Activated naive CD8-positive, alpha-beta T cell treated with anti-CD3 and anti-CD28 coated beads, Interleukin-2, amount 10 ng/mL, durations not matched to agents 7 days and 5 days (primary cell): ENCODE measurements around the gene AMH. TPM values are rescaled to one million over a fixed set of nuclear protein-coding genes. Genes with fewer than 3 reads are reported as not detected.
A peak's percentile ranks its signal among the peaks of the same experiment; 100 is the strongest.

ENCODE experiments used
- ATAC-seq: fragments of 150-1000 bp; cut with Tn5 transposase; one replicate; pipeline ENCODE4 v1.10.0; 2021; ENCODE audit warnings: low read depth, moderate library complexity
- POLR2A ChIA-PET: fragments of 350-600 bp; sonication (Branson Sonifier 250); formaldehyde crosslinking; loops from one replicate; lab custom pipeline; 2021; ENCODE audit warnings: antibody characterized with exemption; lab: Charles Lee
- DNase-seq: peaks from one replicate; pipeline ENCODE4 v3.0.0; 2021
- H3K27ac Mint-ChIP-seq: one replicate; pipeline ENCODE4 v1.8.0; 2022; ENCODE audit warnings: mild to moderate bottlenecking, mixed read lengths
- H3K27me3 Mint-ChIP-seq: one replicate; pipeline ENCODE4 v1.8.0; 2022; ENCODE audit warnings: mild to moderate bottlenecking, moderate library complexity, mixed read lengths
- H3K36me3 Mint-ChIP-seq: one replicate; pipeline ENCODE4 v1.8.0; 2021; ENCODE audit warnings: mild to moderate bottlenecking, mixed read lengths
- H3K4me1 Mint-ChIP-seq: one replicate; pipeline ENCODE4 v1.8.0; 2021; ENCODE audit warnings: mixed read lengths
- H3K4me3 Mint-ChIP-seq: one replicate; pipeline ENCODE4 v1.8.0; 2022; ENCODE audit warnings: mild to moderate bottlenecking, moderate library complexity, mixed read lengths
- H3K9me3 Mint-ChIP-seq: one replicate; pipeline ENCODE4 v1.8.0; 2021; ENCODE audit warnings: mixed read lengths
- total RNA-seq, 2 experiments: library from RNA; stranded (reverse); gene quantifications; one replicate each; pipeline ENCODE4 v1.2.3, GENCODE V29; 2021

Gene AMH
- total RNA-seq, 2 experiments from 2014 or later: 9.7 to 10.4 TPM

DNA sequence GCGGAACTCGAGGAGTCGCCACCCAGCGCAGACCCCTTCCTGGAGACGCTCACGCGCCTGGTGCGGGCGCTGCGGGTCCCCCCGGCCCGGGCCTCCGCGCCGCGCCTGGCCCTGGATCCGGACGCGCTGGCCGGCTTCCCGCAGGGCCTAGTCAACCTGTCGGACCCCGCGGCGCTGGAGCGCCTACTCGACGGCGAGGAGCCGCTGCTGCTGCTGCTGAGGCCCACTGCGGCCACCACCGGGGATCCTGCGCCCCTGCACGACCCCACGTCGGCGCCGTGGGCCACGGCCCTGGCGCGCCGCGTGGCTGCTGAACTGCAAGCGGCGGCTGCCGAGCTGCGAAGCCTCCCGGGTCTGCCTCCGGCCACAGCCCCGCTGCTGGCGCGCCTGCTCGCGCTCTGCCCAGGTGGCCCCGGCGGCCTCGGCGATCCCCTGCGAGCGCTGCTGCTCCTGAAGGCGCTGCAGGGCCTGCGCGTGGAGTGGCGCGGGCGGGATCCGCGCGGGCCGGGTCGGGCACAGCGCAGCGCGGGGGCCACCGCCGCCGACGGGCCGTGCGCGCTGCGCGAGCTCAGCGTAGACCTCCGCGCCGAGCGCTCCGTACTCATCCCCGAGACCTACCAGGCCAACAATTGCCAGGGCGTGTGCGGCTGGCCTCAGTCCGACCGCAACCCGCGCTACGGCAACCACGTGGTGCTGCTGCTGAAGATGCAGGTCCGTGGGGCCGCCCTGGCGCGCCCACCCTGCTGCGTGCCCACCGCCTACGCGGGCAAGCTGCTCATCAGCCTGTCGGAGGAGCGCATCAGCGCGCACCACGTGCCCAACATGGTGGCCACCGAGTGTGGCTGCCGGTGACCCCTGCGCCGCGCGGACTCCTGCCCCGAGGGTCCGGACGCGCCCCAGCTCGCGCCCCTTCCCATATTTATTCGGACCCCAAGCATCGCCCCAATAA lies 2.3 kb downstream of the AMH start:
- Mint-ChIP-seq H3K27me3 (peaks cover 22% of the 10 kb centered on the region), H3K9me3 (no peaks in the 10 kb centered on the region), H3K4me1 (peaks cover 1% of the 10 kb centered on the region), H3K4me3 (peak overlapping the region; percentile 39), H3K36me3 (no peaks in the 10 kb centered on the region), H3K27ac (no peak overlapping the region)
- peak; percentile 4 for ATAC-seq
- peak; percentile 65 for DNase-seq
- POLR2A ChIA-PET: interaction anchor here (0.9 to 5.4 kb wide), 4 partner anchors 9 to 19 kb away, joined by 3 to 31 read pairs (median 6); no protein-coding TSS in a partner anchor

DNA sequence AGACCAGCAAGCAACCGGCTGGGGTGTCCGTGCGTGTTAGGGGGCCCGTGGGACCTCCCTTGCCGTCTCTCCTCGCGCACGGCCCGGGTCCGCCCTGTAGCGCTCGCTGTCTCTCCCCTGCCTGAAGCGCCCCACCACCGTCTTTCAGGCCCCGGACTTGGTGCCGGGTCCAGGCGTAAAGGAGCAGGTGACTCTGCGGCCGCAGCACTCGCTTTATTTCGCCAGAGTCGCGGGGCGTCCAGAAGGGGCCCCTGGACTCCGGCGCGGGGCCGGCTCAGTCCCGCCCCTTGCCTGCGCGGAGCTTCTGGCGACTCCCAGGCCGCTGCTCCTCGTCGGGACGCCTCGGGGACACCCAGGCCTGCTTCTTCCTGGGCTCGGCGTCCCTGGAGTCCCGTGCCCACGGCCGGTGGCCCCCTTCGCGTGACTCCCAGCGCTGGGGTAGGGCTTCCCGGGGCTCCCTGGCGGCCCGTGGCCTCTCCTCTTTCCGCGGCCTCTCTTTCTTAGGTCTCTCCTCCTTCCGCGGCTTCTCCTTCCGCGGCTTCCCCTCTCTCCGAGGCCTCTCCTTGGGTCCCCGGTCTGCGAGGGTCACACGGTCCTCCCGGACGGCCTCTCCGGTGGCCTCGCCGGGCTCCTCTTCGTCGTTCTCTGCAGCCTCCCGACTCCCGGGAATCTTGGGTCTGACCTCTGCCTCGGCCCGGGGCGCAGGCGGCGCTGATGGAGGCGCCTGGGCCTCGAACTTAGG lies 3.1 kb downstream of the AMH start:
- no peak overlapping the region for H3K27ac Mint-ChIP-seq
- H3K4me3 Mint-ChIP-seq: peak overlapping the region; percentile 58
- no peak for ATAC-seq
- POLR2A ChIA-PET: interaction anchor here (0.9 to 5.4 kb wide), 4 partner anchors 8 to 22 kb away, joined by 3 to 31 read pairs (median 4); no protein-coding TSS in a partner anchor
- H3K27me3 Mint-ChIP-seq: peaks cover 22% of the 10 kb centered on the region
- DNase-seq: no peak
- no peaks in the 10 kb centered on the region for H3K9me3 Mint-ChIP-seq
- no peaks in the 10 kb centered on the region for H3K36me3 Mint-ChIP-seq
- peaks cover 3% of the 10 kb centered on the region for H3K4me1 Mint-ChIP-seq

DNA sequence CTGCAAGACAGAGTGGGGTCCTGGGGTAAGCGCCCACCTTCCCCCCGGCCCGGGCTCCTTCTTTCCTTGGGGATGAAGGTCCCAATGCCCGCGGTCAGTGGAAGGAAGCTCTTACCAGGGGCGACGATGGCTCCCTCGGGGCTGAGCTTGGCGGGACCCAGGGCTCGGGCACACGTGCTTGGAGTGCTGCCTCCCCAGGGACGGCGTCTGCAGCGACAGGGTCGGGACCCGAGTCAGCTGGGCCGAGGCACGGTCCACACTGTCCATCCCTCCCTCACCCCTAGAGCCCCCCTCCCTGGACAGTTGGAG lies 3.6 kb downstream of the AMH start:
- DNase-seq: no peak
- Mint-ChIP-seq H3K9me3 (no peaks in the 10 kb centered on the region), H3K36me3 (no peaks in the 10 kb centered on the region), H3K27me3 (peaks cover 22% of the 10 kb centered on the region), H3K27ac (no peak overlapping the region), H3K4me3 (peak overlapping the region; percentile 58), H3K4me1 (peaks cover 4% of the 10 kb centered on the region)
- POLR2A ChIA-PET: interaction anchor here (0.6 to 5.4 kb wide), 5 partner anchors 13 to 1301 kb away, joined by 3 to 31 read pairs (median 5); no protein-coding TSS in a partner anchor
- no peak for ATAC-seq

DNA sequence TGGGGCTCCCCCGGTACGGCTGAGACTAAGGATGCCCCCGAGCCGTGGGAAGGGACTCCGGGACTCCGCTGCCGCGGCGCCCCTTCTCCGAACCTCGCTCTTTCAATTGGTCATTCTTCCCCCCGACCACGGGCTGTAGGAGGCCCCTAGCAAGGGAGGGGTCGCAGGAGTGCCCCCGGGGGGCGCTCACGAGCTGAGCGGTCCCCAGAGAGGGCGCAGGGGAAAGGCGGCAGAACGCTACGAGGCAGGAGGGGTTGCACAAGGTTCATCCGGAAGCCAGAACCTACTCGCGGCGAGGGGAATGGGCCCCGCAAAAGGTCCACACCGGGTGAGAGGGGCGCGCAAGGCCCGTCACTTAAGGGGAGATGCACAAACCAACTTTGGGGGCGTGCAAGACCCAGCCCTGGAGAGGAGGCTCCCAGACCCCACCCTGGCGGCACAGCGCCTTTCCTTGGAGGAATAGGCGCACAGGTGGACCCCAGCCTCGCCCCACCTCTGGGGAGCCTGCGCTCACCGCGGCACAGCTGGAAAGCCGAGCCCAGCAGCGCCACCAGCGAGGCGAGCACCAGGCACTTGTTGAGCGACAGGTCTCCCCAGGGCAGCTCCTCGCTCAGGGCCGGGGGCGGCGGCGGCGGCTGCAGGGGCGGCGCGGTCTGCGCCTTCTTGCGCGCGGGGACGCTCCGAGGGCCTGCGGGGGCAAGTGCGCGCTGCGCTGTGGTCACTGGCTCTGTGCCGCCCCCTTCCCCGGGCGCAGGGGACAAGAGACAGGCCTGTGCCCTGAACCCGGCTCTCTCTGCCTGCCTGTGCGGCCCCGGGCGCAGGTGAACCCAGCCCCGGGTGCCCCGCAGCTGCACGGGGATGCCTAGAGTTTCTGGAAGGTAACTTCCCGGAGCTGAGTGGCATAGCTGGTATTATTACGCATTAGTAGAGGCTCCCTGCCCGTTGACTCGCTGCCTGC lies 4.3 kb downstream of the AMH start:
- POLR2A ChIA-PET: interaction anchor here (0.6 to 5.4 kb wide), 5 partner anchors 14 to 1301 kb away, joined by 3 to 31 read pairs (median 5); no protein-coding TSS in a partner anchor
- no peaks in the 10 kb centered on the region for H3K36me3 Mint-ChIP-seq
- H3K27me3 Mint-ChIP-seq: peaks cover 22% of the 10 kb centered on the region
- H3K4me3 Mint-ChIP-seq: peak overlapping the region; percentile 58
- H3K4me1 Mint-ChIP-seq: peaks cover 10% of the 10 kb centered on the region
- H3K27ac Mint-ChIP-seq: no peak overlapping the region
- ATAC-seq (peak; percentile 37), DNase-seq (peak; percentile 67)
- no peaks in the 10 kb centered on the region for H3K9me3 Mint-ChIP-seq

DNA sequence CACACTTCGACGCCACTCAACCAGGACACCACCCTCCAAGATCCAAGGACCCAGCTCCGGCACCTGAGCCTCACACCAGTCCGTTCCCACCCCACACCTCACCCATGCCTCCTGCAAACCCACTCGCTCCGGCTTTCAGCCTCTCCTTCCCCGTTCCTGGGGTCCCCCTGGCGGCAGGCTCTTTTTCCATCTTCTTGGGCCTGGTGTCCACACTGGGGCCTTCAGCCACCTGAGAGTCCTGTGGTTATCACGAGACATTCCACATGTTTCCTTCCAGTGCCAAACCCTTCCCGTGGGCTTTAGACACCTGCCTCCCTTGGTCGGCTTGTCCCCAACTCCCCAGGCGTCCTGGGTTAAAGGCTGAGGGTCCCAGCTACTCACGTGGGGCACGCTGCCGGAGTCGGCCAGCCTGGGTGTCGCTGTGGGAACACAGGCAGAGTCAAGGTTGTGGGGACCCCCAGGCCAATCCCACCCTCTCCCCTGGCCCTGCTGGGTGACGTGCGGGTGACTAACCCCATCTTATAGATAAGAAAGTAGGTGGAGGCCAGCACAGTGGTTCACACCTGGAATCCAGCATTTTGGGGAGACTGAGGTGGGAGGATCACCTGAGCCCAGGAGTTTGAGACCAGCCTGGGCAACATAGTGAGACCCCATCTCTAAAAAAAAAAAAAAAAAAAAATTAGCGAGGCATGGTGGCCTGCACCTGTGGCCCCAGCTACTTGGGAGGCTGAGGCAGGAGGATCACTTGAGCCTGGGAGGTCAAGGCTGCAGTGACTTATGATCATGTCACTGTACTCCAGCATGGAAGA lies 5.1 kb downstream of the AMH start:
- POLR2A ChIA-PET: interaction anchor here (3.0 to 5.4 kb wide), 2 partner anchors 15 to 16 kb away, joined by 10 to 31 read pairs; no protein-coding TSS in a partner anchor
- no peak for ATAC-seq
- H3K9me3 Mint-ChIP-seq: no peaks in the 10 kb centered on the region
- H3K4me1 Mint-ChIP-seq: peaks cover 13% of the 10 kb centered on the region
- no peaks in the 10 kb centered on the region for H3K36me3 Mint-ChIP-seq
- no peak overlapping the region for H3K4me3 Mint-ChIP-seq
- peaks cover 22% of the 10 kb centered on the region for H3K27me3 Mint-ChIP-seq
- no peak for DNase-seq
- H3K27ac Mint-ChIP-seq: no peak overlapping the region

DNA sequence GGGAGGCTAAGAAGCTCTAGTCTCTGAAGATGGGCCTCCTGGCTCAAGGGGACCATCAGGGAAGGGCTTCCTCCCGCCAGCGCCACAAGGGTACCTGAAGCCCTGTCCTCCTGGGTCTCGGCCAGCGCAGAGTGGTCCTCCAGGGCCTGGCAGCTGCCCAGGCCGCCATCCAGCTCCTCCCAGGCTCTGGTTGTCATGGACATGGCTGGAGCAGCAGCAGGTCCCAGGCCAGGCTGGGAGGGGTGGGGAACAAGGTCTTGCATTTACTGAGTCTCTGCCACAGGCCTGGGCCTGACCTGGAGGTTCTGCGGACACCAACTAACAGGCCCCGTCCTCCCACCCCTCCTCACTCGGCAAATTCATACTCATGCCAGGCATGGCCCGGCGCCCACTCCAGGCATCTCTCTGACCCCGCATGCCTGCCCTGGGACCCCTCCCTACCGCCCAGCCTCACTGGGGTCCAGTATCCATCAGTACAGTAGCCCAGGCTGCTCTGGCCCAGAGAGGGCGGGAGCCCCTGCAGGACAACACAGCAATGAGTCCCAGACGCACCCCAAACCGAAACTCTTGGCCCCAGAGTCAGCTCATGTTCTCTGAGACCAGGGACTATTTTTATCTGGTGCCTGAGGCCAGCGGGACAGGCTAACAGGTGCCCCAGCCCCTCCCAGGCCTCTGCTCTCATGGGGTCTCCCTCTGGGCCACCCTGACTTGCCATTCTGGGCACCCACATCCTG lies 6.2 kb downstream of the AMH start:
- H3K36me3 Mint-ChIP-seq: no peaks in the 10 kb centered on the region
- ATAC-seq: no peak
- no peak overlapping the region for H3K27ac Mint-ChIP-seq
- no peak overlapping the region for H3K4me3 Mint-ChIP-seq
- DNase-seq: no peak
- H3K9me3 Mint-ChIP-seq: no peaks in the 10 kb centered on the region
- peaks cover 14% of the 10 kb centered on the region for H3K4me1 Mint-ChIP-seq
- POLR2A ChIA-PET: interaction anchor here (3.0 to 5.4 kb wide), 2 partner anchors 15 to 16 kb away, joined by 10 to 31 read pairs; no protein-coding TSS in a partner anchor
- H3K27me3 Mint-ChIP-seq: peaks cover 21% of the 10 kb centered on the region

DNA sequence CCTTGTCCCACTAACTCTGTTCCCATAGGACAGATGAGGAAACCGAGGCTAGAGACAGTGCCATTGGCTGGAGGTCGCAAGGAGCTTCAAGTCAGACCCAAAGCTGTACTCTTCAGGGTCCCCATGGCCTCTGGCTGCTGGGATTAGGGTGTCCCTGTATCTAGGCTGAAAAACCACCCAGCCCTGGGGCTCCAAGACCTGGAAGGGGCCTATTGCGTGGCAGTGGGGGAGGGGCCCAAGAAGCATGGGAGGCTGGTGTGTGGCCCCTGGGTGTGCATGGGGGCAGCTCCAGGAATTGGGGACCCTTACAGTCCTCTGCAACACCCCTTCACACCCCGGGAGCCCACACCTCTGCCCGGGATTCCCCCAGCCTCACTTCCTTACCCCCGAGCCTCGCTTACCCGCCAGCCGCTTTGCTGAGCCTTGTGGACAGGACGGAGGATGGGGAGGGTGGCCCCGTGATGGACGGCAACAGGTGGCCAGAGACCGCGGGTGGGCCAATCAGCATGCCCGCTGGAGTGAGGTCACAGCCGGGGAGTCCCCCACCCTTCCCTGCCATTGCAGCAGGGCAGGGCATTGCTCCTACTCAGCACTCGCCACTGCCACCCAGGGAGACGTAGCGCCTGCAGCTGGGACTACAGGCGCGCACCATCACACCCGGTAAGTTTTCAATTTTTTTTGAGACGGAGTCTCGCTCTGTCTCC lies 7.0 kb downstream of the AMH start, which contains the start of gene JSRP1:
Gene JSRP1 (minus strand): TSS at position 436 of the 704 bp plus-strand sequence. CDS start 1,103 bp downstream, outside the sequence.
- DNase-seq: no peak
- H3K27ac Mint-ChIP-seq: peak within 1 kb of the TSS; percentile 70
- no peak for ATAC-seq
- POLR2A ChIA-PET: interaction anchor here (5.4 kb wide), 1 partner anchor 14 kb away, joined by 31 read pairs; no protein-coding TSS in a partner anchor
- no peak within 1 kb of the TSS for H3K4me3 Mint-ChIP-seq
- no peaks in the 10 kb centered on the region for H3K9me3 Mint-ChIP-seq
- H3K4me1 Mint-ChIP-seq: peaks cover 14% of the 10 kb centered on the region
- peaks cover 21% of the 10 kb centered on the region for H3K27me3 Mint-ChIP-seq
- no peaks in the 10 kb centered on the region for H3K36me3 Mint-ChIP-seq

DNA sequence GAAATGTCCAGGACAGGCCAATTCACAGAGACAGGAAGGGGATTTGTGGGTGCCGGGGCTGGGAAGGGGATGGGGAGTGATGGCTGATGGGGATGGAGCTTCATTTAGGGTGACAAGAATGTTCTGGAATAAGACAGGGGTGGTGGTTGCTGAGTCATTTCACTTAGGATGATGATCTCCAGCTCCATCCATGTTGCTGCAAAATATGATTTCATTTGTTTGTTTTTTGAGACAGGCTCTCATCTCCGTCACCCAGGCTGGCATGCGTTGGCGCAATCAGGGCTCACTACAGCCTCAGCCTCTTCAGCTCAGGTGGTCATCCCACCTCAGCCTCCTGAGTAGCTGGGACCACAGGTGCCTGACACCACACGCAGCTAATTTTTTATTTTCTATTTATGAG lies 10.2 kb downstream of the AMH start:
- H3K27ac Mint-ChIP-seq: peak overlapping the region; percentile 76
- peaks cover 16% of the 10 kb centered on the region for H3K4me1 Mint-ChIP-seq
- no peak for ATAC-seq

DNA sequence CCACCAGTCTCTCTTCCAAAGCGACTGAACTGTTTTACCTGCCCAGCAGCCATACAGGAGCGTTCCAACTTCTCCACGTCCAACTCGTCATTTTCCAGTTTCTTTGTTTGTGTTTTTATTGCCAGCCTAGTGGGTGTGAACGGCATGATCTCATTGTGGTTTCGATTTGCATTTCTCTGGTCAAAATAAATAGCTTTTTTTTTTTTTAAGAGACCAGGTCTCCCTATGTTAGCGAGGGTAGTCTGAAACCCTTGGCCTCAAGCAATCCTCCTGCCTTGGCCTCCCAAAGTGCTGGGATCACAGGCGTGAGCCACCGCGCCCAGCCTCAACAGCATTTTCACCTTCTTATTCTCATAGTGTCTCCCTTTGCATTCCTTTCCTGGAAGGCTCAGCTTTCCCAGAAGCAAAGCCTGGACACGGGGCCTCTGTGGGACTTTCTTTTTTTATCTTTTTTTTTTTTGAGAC lies 11.2 kb downstream of the AMH start:
- H3K27me3 Mint-ChIP-seq: no peaks in the 10 kb centered on the region
- no peaks in the 10 kb centered on the region for H3K9me3 Mint-ChIP-seq
- H3K36me3 Mint-ChIP-seq: no peaks in the 10 kb centered on the region
- no peak overlapping the region for H3K27ac Mint-ChIP-seq
- no peak overlapping the region for H3K4me3 Mint-ChIP-seq
- POLR2A ChIA-PET: interaction anchor here (0.6 to 2.9 kb wide), 7 partner anchors 9 to 72 kb away, joined by 3 to 43 read pairs (median 15); partner anchors contain the start of gene AMH
- peaks cover 16% of the 10 kb centered on the region for H3K4me1 Mint-ChIP-seq
- ATAC-seq (no peak), DNase-seq (no peak)

More for the DNA sequence above, 10.2 kb downstream of the AMH start:
- H3K36me3 Mint-ChIP-seq: no peaks in the 10 kb centered on the region
- H3K4me3 Mint-ChIP-seq: no peak overlapping the region
- POLR2A ChIA-PET: interaction anchor here (0.6 to 2.9 kb wide), 5 partner anchors 9 to 373 kb away, joined by 3 to 43 read pairs (median 15); partner anchors contain the start of gene AMH
- no peak for DNase-seq
- peaks cover under 1% of the 10 kb centered on the region for H3K27me3 Mint-ChIP-seq
- no peaks in the 10 kb centered on the region for H3K9me3 Mint-ChIP-seq

DNA sequence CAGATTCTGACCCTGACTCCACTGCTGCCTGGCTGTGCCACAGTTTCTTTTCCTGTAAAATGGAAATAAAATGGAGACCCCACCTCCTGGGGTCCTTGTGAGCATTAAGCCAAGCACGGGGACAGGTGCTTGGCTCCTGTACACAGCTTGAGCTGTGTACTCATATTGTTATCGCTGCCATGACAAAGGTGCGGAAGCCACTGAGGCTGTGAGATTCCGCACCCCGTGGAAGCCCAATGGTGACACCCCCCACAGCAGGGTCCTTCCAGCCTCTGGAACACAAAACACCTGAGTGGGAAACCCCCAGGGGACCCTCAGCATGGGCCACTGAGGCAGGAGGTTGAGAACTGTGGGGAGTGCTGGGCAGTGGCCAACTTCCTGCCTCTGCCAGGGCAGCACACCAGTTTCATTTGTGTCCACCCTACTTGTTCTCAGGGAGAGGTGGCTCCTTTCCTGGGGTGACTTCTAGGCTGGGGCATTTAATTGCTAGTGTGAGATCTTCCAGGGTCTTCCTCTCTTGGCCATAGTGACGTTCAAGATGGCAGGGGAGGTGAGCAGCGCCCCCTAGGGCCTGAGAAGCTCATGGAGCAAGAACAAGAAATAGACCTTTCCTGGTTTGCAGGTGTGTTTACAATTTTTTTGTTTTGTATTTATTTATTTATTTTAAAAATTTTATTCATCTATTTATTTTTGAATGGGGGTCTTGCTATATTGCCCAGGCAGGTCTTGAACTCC lies 12.5 kb downstream of the AMH start:
- ATAC-seq (peak; percentile 43), DNase-seq (peak; percentile 76)
- Mint-ChIP-seq H3K27me3 (no peaks in the 10 kb centered on the region), H3K9me3 (no peaks in the 10 kb centered on the region), H3K4me1 (peaks cover 20% of the 10 kb centered on the region), H3K4me3 (no peak overlapping the region), H3K36me3 (no peaks in the 10 kb centered on the region), H3K27ac (no peak overlapping the region)
- POLR2A ChIA-PET: interaction anchor here (0.8 to 2.3 kb wide), 5 partner anchors 9 to 71 kb away, joined by 3 to 15 read pairs (median 4); no protein-coding TSS in a partner anchor
